Stimulated activated CD4-positive, alpha-beta T cell treated with anti-CD3 and anti-CD28 coated beads, Interleukin-4, amount 100 ng/mL, for 1 hour (primary cell): ENCODE measurements around the gene MAML1.

ENCODE experiments used
- DNase-seq: peaks from one replicate; pipeline ENCODE4 v3.0.0-alpha.2; 2020

MAML1 gene

DNA sequence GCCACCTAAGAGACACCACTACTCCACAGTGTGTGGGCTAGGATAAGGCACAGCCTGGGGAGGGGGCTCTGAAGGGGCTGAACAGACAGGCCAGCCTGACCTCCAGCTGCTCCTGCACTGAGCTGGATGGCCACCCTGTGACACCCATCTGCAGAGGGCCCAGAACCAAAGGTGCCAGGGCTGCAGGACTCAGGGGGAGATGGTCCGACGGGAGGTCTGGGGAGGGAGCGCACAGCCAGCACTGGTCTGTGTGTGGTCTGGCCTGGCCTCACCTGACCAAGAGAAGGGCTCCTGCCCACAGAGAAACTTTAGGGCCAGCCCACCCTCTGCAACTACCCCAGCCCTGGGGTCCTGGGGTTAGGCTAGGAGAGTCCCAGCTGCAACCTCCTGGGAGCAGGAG lies 62.0 kb downstream of the MAML1 start:
- no peak for DNase-seq

DNA sequence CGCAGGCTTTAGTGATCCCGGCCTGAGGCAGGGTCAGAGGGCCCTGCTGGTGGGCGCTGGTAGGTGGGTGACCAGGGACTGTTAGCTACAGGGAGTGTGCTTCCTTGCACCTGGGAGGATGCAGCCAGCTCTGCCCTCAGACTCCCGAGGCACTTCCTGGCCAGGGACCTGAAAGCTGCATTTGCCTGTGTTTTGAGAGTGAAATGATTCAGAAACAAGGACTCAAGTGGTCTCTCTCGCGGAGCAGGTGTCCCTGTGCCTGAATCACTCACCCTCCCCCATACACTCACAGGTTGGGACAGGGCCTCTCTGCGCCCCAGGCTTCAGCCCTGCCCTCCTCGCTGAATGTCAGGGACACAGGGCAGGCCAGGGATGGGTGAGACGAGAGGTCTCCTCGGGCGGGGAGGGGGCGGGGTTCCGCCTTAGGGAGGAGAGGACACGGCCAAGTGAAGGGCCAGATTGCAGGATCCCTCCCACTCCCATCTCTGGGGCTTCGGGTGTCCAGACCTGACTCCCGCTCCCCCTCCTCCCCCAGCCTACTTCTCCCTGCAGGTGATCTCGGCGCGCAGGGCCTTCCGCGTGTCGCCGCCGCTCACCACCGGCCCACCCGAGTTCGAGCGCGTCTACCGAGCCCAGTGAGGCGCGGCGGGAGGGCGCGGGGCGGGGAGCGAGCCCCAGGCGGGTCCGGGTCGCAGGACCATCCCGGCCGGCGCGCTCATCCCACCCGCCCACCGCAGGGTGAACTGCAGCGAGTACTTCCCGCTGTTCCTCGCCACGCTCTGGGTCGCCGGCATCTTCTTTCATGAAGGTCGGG lies 62.6 kb downstream of the MAML1 start:
- no peak for DNase-seq

DNA sequence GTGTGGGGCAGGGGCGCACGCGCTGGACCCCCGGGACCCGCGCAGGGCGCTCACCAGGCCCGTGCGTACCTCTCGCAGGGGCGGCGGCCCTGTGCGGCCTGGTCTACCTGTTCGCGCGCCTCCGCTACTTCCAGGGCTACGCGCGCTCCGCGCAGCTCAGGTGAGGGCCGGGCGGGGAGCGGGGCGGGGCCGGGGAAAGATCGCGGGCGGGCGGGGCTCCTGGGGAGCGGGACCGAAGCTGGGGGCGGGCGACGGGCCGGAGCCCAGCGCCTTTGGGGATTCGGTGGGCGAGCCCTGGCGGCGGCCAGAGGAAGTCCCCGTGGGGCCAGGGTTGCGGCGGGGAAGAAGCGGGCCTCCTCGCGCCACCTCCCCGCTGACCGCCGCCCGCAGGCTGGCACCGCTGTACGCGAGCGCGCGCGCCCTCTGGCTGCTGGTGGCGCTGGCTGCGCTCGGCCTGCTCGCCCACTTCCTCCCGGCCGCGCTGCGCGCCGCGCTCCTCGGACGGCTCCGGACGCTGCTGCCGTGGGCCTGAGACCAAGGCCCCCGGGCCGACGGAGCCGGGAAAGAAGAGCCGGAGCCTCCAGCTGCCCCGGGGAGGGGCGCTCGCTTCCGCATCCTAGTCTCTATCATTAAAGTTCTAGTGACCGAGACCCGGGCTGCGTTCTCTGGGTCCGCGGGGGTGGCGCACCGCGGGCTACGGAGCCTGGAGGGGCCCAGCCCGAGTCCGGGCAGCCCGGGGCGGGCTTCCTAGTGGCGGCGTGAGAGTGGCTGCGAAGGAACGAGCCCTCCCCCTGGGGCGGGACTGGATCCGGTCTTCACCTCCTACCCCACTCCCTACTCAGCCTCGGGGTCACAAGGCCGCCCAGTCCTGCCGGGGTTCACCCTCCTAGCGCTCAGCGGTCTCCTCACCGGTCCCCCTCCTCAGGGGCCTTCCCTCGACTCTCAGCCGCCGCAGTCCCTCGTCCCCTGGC lies 63.5 kb downstream of the MAML1 start:
- DNase-seq: peak; percentile 72

DNA sequence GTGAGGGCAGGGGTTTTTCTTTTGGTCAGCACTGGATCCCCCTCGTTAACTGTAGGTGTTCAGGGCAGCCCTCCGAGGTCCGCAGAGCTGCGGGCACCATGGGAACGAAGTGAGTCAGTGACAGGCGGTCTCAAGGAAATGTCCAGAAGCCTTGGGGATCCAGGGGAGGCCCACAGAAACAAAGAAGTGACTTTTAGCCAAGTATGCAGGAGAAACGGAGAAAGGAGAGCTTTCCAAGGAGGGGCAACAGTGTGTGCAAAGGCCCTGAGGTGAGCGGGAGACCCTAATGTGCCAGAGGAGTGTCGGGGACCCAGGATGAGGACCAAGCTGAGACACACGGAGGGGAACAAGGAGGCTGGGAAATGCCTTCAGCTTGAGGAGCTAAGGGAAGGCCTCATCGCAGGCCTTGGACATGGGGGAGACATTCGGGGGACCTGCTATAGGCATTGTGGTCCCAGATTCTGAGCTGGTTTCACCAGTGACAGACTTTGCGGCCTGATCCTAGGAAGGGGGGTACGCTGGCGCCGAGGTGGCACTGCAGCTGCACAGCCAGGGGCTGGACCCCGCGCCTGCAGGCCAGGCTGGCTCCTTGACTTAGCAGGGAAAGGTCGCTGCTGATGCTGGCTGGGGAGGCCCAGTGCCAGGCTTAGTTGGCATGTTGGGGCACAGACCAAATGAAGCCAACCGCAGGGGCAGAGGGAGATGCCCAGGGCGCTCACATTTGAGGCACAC lies 64.4 kb downstream of the MAML1 start:
- no peak for DNase-seq

DNA sequence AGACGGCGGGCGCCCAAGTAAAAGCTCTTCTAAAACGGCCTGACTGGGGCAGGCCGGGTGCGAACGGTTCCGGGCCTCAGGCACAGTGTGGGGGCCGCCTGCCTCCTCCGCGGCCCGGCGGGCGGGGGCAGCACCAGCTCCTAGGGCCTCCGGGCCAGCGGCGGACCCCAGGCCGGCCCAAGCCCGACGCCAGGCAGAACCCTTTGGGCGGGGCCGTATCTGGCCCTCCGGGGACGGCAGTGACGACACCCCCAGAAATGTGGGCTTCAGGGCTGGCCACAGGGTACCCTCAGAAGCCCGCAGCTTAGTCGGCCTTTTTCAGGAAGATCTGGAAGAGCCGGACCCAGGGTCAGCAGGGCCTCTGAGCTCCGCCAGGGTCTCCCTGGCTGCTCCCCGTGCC lies 65.1 kb downstream of the MAML1 start:
- DNase-seq: no peak

DNA sequence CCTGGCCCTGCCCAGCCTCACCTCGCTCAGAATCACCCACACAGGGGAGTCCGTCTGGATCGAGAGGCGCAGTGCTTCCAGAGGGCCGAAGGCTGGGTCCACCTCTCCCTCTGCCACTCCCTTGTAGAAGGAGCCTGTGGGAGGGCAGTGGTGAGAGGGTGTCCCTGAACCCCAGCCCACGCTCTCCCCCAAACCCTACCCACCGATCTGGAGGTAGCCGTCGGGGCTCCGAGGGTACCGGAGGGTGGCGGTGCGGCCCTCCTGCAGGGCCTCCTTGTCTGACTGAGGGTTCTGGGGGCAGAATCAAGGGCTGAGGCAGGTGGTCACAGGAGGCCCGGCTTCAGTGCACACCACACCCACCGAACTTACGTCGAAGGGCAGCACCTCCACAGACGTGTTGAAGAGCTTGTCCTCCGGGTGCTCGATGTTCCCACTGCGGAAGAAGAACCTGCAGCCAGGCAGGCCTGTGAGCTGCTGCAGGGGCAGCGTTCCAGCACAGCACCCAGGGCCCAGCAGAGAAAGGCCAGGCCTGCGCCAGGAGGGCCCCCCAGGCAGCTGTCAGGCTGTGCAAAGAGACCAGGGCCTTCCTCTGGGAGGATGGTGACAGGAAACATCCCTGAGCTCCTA lies 65.6 kb downstream of the MAML1 start:
- no peak for DNase-seq

DNA sequence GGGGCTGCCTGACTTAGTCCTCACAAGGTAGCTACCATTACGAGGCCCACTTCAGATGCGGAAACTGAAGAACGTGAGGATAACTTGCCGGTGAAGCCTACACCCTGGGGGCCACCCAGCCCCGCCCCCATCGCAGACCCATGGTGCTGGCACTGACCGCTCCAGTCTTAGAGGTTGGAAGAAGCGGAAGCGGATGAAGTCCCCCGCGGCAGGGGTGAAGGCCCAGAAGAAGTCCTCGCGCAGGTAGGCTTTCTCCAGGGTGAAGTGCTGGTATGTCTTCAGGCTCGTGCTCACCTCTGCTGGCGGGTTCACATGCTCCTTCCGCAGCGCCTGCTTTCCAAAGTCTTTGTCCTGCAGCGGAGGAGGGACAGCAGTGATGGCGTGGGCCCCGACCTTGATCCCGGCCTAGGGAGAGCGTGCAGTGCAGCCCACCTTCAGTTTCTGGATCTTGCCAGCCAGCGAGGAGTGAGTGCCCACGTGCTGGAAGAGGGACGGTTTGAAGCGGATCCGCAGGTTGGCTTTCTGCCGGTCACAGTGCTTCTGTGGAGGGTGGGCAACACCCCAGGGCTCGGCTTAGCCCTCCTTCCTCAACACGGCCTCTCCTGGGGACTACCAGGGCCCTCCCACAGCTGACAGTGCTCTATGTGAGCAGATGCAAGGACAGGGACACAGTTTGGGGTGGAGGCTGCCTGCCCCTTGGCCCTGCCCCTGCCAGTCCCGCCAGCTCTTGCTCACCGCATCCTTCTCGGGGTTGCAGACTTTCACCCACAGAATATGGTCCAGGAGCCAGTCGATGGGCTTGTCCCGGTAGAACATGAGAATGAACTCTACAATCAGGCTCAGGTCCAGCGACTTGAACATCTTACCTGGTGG lies 66.4 kb downstream of the MAML1 start:
- no peak for DNase-seq

DNA sequence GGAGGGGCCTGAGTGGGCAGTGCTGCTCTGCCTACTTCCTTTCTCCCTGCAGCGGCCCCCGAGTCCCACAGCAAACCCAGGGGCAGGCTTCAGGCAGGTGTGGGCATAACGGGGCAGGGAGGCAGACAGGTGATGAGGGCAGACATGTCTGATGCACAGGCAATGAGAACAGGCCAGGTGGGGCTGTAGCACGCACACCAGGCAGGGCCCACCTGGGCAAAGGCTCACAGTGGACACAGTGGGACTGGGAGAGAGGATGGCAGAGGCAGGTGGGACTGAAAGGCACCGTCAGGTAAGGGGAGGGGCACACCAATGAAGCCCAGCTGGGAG lies 67.0 kb downstream of the MAML1 start:
- DNase-seq: no peak

DNA sequence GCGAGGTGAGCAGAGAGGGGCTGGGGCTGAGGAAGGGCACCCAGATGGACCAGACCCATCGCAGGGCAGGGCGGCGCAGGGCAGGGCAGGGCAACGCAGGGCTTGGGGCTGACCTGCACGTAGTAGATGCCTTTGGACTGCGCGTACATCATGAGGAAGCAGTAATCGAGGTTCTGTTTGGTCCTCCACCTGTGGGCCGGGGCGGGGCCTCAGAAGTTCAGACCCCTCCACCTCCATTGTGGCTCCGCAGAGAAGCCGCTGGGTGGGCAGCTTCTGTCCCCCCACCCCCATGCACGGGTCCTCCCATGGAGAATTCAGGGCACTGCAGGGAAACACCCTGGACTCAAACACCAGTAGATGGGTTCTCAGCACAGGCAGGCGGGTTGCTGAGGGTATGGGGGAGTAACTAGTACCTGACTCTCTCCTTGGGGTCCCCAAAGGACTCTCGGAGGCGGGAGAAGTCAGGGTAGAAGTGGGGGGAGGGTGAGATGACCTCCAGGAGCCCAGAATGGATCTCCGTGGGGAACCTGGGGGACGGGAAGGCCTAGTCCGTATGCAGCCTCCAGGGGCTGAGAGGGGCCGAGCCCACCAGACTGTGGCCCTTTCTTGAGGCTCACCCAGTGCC lies 67.6 kb downstream of the MAML1 start:
- no peak for DNase-seq

DNA sequence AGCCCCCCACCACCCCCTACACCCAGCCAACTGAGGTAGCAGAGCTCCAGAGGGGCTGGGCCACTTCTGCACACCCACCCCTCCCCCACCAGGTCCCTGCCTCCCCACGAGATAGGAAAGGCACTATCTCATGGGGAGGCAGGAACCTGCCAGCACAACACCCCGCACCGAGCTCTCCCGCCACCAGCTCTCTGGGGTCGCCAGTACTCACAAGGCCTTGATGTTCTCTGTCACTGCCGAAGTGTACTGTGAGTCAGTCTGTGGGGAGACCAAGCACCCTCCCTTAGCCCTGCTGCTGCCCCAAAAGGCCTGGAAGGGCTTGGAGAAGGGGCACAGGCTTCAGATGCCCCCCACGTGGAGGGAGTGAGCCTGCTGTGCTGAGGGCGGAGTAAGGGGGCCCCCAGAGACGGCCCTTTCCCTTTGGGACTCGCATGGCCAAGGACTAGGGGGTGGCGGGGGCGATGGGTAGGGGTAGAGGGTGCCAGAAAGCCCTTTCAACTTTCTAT lies 68.1 kb downstream of the MAML1 start:
- DNase-seq: no peak

DNA sequence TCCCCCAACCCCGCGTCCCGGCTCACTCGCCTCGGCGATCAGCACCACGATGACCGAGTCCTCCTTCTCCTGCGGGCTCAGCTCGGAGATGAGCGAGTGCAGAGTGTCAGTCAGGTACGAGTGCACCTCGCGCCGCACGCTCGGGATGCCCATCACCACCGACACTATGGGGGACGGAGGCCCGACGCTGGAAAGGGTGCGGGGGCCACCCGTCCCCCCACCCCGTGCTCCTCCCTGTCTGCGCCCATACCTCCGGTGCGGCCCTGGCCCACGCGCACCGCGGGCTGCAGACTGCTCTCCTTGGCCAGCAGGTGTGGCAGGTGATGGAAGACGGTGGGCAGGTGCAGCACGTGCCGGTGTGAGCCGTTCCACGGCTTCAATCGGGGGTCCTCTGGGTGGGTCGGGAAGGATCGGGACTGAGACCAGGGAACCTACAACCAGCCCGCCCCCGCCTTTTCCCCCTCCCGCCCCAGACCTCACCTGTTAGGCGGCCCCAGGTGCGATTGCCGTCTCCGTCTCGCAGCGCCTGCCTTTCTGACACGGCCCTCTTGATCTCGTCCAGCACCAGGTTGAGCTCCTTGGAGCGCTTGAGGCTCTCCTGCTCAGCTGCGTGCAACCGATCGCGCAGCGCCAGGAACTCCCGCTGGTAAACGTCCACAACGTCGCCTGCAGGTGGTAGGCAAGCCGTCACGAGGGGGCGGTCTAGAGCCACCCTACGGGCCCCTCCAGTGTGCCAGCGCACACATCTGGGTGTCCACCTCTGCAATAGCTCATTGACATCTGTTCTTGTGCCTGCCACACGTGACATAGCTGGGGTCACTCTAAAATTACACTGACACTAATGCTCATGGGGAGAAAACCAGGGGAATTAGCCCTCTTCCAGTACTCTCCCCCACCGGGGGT lies 68.9 kb downstream of the MAML1 start:
- DNase-seq: peak; percentile 88

DNA sequence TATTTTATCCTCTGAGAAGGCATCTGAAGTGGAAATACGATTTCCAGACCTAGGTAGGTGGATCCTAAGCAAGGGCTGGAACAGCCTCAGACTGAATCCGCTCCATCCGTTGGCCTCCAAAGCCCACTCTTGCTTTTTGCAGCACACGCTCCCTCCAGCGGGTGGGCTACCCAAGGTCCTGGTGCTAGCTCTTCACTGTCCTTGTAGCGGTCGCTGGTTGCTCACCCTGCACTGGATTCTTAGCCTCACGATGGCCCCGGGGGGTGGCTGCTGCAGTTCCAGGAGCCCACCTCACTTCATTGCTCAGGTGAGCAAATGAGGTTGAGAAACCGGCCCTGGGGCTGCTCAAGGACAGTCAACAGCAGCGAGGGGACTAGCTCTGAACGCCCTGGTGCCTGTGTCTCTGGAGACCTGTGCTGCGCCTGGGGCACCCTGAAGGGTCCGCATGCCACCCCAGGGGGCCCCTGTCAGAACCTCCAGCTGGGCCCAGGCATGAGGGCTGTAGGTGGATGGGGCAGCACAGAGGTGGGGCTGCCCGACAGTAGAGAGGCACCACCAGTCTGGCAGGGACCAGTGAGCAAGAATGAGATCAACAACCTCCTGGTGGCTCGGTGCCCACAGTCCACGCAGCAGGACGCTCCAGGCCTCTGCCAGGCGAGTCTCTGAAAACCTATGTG lies 69.7 kb downstream of the MAML1 start:
- DNase-seq: no peak

DNA sequence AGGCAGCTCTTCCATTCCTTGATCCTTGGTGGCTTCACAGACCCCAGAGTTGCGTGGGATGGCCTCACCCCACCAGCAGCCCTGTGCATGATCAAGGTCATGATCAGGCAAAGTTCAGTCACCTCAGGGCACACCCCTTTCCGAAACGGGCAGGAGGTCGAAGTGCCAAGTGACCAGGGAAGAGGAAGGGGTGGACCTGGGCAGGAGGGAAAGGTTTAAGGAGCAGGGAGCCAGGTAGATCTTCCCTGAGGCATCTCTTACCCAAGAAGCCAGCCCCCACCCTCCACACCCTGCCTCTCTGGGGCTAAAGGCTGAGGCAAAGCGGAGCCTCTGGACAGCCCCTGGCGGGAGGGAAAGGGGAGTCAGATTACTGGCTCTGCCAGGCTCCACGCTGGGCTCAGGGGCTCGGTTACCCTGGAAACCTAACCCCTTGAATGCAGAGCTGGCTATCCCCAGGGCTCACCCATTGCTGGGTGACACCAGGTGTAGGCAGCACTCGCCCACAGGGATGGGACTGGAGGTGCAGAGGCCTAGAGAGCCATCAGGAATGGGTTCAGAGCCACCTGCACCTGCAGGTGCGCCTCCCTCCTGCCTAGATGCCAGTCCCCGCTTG lies 70.4 kb downstream of the MAML1 start:
- no peak for DNase-seq

DNA sequence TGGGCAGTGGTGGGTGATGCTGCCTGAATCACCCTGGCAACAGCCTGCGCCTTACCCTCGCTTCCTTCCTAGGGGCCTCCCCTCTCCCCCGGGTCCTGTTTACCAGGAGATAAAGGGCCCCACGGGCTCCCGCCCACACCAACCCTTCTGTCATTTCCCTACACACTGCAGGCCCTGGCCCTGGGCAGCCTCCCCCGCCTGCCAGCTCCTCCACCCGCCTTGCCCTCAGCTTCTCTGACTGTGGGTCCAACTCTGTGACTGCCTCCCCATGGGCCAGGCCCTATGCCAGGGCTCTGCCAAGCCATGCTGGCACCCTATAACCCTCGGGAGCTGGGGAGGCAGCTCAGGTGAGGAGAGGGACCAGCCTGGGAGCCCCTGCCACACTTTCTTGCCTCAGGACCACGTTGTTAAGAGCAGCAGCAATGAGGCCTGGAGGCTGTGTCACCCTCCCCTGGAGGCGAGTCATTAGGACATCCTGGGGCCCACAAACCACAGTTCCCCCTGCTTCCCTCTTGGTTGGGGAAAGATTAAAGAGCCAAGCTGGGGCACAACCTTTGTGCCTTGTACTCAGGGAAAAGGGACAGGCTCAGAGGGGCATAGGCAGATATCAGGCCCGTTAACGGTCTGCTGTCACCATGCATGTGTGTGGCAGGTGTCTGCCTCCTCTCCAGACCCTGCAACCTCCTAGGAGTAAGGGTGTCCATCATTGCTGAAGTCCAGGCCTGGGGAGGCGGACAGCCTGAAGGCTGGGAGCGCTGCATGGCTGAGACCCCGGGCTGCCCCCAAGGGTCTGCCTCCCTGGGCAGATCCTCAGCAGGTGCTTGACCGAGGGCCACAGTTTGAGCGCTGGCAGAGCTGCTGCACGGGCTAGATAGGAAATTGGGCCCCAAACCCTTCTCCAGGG lies 71.3 kb downstream of the MAML1 start:
- DNase-seq: peak; percentile 57

DNA sequence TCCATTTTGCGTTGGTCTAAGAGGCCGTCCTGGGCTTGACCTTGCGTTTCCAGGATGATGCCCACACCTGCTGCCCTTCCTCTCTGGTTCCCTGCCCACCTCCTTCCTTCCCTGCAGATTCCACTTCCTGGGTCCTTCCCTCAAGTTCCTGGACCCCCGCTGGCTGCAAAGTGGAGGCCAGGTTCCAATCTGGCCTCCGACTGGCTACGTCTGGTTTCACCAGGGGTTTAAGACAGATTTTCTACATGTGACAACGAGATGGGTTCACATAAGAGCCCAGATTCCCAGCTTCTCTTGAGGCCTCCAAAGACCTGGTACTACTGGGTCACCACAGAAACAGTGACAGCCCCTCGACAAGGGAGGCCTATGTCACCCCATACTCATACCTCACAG lies 71.9 kb downstream of the MAML1 start:
- DNase-seq: no peak

DNA sequence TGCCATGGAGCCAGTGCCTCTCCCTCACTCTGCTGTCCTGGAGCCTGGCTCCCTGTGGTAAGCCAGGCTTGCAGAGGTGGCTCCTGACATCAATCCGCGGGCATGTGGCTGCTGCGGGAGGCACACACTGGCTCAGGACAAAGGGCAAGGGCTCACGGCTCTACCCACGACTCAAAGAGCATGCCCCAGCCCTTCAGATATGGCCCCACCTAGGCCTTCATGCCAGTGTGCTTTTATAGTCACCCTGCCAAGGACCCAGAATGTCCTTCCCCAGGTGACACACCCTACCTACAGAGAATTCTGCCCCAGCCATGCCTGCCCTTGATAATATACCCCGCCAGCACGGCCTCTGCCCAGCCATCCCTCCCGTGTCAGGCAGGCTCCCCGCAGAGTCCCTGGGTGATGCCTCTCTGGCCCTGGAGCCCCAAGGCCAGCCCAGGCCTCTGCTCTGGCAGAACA lies 72.5 kb downstream of the MAML1 start:
- DNase-seq: no peak

DNA sequence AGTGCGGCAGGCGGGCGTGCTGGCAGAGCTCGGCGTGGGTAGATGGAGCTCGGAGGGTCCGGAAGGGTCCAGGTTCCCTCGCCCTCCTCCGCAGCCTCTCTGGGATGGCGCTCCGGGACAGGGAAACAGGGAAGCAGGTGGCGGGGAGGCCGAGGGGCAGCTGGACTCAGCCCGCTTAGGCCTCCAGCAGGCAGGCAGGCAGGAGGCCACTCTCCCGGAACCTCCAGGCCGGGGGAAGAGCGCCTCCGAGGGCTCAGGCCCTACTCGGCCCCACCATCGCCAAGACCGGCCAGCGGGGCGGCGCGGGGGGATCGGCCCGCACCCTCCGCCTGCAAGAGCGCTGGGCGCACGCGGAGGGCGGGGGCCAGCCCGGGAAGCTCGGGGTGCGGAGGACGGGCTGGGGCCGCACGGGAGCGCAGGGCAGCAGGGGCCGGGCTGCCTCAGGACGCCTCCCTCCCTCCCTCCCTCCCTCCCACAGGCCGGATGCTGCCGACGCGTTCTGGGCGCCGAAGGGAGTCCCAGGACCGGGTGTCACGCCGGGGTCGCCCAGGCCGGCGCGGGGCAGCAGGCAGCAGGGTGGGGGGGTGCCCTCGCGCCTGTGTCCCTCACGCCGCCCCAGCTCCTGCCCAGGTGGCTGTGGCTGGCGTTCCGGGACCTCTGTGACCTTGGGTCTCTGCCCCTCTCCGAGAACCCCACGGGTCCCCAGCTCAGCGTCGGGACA lies 73.1 kb downstream of the MAML1 start:
- DNase-seq: no peak
